ENCODE results near the gene PTH2.

Gene PTH2

DNA sequence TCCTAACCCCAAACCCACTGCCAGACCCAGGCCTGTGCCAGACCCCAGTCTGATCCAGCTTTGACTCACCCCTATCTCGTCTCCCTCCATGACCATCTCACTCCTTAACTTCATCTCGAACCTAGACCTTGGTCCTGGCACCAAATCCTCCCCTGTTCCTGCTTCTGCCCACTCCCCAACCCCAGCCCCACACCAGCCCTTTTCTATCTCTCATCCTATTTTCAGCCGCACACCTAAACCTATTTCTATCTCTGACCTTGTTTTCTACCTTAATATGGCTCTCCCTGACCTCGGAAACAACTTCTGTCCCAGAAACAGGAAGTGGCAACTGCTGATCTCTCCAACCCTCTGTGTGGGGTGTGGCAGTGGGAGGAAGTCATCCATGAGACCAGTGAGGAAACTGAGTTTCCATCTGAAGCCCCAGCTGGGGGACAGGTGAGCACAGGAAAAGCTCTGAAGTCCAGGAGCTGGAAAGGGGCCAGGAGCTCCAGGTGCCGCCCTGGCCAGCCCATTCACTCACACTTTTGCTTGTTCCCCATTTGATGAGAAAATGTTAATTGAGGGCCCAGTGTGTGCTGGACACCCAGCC is 13.7 kb downstream of the PTH2 start:
- DNase-seq (ENCODE audit: low spot score) = peak; percentile 4

DNA sequence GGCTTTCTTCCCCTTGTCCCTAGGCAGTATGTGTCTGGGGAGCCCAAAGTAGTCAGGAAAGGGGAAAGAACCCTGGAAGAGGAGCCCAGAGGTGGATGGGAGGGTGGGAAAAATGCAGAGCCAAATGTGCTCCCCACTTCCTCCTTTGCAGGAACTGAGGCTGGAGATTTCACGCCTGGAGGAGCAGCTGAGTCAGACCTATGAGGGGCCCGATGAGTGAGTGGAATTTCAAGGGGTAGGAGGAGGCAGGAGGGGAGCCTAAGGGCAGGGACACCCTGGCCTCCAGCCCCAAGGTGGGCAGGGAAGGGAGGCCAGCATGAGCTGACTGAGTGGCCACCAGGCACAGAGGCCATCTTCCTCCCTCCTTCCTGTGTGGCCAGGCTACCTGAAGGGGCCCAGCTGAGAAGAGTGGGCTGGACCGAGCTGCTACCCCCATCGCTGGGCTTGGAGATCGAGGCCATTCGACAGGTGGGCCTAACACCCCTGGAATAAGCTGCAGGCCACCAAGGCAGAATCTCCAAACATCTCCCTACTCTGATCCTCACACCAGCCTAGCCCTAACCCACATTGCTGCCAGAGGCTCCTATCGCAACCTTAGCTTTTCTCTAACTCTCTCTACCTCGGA is 14.3 kb downstream of the PTH2 start:
- DNase-seq (ENCODE audit: low spot score) = peak; percentile 8

DNA sequence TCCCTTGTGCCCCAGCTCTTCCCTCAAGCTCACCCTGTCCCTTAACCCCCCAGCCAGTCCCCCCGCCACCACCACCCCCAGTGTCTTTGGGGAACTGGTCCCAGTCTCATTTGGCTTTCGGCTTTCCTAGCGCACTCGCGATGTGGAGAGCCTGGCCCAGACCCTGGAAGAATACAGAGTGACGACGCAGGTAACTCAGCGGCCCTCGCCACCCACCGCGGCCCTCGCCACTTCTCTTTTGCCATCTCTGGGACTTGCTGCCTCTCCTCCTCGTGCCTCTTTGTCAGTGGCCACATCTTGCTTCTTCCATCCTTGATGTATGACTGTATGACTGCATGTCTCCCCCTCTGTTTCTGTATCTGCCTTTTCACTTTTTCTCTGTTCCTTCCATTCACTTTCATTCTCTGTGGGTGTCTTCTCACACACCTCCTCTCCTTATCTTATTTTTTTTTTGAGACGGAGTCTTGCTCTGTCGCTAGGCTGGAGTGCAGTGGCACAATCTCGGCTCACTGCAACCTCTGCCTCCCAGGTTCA is 15.7 kb downstream of the PTH2 start:
- no peak for DNase-seq (ENCODE audit: low spot score)

DNA sequence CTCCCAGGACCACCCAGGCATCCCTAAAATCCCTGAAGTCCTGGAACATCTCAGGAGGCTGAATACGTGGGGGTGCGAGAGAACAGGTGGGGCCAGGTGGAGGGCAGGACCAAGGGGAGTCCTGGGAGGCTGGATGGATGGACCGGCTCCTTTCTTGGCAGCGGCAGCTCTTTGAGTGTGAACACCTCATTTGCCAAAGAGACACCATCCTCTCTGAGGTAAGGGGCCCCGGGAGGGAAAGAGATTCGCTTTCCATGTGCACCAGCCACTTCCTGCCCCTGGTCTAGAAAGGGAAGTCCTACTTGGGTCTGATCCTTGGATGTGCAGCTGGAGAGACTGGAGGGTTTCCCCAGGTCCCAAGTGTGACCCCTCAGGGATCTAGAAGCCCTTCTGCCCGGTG is 16.2 kb downstream of the PTH2 start:
- peak; percentile 3 for DNase-seq (ENCODE audit: low spot score)

DNA sequence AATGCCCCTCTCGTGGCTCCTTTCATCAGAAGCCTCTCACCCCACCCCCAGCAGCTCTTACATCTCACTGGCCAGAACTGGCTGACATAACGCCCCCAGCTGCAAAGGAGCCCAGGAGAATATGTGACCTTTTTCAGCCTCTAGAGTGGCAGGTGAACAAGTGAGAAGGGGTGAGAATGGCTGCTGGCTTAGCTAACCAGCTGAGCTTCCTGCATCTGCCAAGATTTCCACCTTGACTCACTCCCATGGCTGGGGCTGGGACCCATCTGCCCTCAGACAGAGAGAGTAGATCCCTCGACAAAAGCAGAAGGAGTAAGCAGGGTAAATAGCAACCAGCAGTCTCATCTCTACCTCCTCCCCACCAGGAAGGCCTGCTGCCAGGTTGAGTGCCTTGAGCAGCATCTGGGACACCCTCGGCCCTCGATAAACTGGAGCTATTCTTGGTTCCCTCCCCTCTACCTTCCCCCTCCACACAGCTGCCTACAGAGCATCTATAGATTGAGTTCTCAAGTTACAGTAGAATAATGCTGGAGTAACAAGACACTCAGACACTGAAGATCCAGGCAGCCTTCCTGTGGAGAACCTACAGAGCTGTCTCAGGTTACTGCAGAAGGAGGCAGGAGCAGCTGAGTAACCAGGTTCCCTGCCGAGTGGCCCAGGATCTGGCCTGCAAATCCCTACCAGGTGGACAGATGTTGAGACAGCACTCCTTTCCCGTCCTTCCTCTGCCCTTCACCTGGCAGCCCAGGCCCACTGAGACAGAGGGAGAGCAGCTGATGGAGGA is 19.6 kb downstream of the PTH2 start:
- peak; percentile 78 for DNase-seq (ENCODE audit: low spot score)

DNA sequence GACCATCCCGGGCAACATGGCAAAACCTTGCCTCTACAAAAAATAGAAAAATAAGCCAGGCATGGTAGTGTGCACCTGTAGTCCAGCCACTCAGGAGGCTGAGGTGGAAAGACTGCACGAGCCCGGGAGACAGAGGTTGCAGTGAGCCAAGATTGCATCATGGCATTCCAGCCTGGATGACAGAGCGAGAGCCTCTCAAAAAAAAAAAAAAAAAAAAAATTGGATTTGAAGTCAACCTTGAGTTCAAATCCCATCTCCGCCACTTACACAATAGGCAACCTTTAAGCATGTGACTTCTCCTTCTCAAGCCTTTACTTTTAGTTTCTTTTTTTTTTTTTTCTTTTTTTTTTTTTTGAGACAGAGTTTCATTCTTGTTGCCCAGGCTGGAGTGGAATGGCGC is 23.2 kb downstream of the PTH2 start:
- no peak for DNase-seq (ENCODE audit: low spot score)

DNA sequence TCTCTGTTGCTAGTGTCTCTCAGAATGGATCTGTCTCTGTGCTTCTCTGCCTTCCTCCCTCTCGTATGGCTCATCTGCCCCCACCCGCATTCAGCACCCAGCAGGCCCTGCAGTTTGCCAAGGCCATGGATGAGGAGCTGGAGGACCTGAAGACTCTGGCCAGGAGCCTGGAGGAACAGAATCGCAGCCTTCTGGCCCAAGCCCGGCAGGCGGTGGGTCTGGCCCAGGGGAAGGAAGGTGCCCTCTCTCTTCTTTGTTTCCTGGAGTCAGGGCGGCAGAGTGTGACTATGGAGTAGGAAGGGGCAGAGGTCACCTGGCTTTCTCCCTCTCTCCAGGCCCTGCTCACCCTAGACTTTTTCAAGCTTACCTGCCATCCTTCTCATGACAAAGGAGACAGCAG is 24.3 kb downstream of the PTH2 start:
- peak; percentile 5 for DNase-seq (ENCODE audit: low spot score)

DNA sequence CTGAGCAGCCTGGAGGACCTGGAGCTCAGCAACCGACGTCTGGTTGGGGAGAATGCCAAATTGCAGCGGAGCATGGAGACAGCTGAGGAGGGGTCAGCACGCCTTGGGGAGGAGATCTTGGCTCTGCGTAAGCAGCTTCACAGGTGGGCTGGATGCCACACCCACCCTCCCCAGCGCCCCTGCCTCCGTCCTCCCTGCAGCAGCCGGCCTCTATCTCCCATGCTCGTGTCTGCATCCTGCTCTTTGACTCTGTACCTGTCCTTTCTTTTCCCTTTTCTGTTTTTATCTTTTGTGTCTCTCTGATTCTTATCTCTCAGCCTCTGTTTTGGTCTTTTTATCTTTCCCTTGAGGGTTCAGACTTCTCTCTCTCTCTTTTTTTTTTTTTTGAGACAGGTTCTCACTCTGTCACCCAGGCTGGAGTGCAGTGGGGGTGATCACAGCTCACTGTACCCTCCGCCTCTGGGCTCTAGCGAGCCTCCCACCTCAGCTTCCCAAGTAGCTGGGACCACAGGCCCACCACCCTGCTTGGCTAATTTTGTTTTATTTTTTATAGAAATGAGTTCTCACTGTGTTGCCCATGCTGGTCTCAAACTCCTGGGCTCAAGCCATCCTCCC is 25.1 kb downstream of the PTH2 start:
- DNase-seq (ENCODE audit: low spot score) = peak; percentile 7

DNA sequence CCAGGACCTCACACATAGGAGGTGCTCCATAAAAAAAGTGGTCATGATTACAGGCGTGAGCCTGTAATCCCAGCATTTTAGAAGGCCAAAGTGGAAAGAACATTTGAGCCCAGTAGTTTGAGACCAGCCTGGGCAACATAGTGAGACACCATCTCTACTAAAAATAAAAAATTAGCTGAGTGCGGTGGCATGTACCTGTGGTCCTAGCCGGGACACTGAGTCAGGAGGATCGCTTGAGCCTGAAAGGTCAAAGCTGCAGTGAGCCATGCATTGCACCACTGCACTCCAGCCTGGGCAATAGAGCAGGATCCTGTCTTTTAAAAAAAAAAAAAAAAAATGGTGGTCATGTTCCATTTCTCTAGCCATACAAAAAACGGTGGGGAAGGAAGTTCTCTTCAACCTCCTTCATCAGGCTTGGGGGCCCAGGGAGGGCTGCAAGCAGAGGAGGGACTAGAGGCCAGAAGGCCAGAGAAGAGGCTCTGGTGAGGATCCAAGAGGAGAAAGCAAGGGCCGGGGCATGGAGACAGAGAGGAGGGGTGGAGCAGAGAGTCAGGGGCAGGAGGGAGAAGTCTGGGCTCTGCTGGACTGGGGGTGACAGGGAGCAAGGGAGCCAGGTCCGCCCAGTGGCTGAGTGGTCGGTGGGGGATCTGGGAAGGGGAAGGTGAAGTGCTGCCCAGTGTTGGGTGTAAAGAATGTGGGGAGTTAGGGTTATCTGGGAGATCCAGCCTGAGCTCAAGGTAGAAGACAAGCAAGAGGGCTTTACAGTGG is 26.3 kb downstream of the PTH2 start:
- peak; percentile 4 for DNase-seq (ENCODE audit: low spot score)

DNA sequence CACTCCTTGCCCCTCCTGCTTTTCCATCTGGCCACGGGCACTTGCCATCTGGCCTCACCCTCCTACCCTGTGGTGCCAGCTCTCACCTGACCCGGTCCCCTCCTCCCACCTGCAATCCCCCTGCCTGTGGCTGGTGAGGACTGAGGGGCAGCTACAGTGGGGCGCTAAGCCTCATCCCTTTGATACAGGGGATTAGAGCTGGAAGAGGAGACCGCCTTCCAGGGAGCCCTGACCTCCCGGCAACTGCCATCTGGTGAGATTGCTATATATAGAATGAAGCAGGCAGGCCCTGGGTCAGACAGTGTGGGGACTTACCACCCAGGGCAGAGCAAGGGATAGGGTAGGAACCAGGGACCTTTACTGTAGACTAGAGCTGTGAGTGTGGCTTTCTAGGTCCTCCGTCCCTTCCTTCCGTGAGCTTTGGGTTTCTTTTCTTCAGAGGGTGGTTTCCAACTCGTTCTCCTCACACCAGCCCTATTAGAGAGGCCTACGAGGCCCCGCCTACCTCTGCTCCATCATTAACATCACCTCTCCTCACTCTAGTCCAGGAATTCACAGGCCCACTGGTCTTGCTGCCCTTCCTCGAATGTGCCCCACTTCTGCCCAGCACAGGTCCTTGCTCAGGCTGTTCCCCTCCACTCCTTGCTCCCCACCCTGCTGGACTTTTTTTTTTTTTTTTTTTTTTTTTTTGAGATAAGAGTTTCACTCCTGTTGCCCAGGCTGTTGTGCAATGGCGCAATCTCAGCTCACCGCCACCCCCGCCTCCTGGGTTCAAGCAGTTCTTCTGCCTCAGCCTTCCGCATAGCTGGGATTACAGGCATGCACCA is 27.4 kb downstream of the PTH2 start:
- DNase-seq (ENCODE audit: low spot score) = peak; percentile 14

DNA sequence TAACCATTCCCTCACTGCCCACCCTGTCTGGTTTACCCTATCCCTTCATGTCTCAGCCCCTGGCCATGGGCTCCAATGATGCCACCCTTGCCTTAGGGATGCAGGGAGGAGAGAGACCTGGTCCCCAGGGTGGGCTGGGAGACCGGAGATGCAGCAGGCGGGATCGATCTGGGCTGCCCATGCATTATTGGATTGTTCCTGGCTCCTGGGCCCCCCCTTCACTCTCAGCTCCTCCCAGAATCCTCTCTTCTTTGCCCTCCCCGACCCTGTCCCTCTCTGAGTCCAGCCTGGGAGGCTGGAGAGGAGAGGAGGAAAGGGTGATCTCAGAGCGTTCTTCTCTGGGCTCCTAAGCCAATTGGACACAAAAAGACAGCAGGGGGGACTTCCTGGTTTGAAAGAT is 29.4 kb downstream of the PTH2 start:
- DNase-seq (ENCODE audit: low spot score) = no peak

DNA sequence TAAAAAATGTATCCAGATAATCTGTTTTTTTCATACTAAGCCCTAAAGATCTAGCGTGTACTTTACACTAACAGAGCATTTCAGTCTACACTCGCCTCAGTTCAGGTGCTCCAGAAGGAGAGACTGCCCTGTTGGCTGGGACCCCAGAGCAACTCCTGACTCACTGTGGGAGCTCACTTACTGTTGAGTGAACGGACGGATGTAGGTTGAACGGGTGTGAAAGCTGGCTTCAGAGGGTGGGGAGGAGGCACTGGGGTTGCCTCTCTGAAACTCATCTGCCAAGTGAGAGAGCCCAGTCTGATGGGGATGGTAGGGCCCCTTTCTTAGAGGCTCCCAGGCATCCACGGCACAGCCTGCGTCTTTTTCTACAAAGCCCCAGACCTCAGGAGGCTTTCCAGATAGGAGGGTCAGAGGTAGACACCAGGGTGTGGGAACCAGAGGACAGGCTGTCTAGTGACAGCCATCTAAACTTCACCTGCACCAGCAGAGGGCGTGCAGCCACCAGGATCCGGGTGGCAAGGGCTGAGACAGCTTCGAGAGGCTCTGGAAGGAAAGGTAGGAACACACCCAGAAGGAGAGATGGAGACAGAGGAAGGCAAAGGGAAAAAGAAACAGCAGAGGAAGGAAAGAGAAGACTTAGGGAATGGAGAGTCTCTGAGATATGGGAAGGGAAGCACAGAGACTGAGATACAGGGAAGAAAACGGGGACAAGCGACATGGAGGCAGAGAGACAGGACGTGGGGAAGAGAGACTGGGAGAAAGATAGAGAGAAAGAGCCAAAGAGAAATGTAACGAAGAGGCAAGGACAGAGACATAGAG is 31.5 kb downstream of the PTH2 start:
- peak; percentile 89 for DNase-seq (ENCODE audit: low spot score)

DNA sequence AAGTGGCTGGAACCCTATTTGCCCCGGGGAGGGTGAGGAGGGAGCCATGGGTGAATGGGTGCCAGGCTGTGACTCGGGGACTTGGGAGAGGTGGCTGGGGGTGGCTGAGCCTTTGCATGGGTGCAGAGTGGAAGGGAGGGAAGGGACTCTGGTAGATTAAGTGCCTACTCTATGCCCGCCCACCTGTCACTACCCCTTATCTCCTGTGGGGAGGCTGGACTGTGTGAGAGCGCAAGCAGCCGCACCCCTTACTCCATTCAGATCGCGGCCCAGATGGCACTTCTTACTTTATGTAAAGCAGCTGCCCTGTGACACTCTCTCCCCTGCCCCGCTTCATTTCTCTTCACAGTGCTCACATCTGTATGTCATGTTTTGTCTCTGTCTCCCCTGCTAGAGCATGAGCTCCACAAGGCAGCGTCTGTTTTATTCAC is 32.3 kb downstream of the PTH2 start:
- no peak for DNase-seq (ENCODE audit: low spot score)

DNA sequence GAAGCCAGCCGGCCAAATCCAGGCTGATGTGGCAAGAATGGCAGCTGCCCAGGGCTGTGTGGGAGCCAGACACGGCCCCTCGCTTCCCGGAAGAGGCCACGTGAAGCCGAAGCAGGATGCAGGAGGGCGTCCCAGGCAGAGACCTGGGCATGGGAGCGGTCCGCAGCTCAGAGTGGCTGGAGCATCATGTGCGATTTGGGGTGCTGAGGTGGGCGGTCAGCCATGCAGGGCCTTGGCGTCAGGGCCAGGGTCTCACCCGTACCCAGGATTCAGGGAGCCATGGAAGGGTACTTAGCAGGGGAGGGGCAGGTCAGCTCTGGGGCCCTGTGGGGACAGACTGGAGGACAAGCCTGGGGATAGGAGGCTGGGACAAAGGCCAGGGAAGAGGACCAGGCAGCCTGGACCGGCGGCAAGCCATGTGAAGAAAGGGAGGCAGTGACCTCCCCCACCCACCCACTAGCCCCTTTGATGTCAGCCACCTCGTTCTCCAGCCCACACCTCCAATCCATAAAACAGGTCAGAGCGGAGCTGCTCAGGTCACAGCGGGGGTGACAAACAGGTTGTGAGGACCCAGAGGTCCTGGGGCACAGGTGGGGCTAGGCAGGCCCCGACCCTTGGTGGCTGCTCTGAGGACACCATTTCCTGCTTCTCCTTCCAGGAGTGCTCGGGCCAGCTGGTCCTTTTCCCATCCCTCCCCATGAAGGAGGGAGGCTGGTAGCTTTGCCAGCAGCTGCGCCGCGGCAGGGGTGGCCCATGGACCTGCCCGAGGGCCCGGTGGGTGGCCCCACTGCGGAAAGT is 32.9 kb downstream of the PTH2 start:
- no peak for DNase-seq (ENCODE audit: low spot score)

DNA sequence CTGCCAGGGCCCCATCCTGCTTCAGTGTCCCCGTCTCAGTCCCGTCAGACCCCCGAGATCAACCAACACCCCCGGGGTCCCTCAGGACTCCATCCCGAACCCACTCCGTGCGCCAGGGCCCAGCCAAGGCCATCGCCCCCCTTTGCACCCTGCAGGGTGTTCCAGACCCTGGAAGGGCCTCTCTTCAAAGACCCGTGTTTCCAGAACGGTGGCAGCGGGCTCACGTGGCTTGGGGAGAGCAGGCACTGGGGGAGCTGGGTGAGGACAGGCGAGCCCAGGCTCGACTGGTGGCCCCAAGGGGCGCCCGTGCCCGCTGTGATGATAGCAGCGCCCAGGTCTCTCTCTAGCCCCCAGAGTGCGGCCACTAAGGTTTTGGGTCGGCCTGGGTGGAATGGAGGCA is 33.8 kb downstream of the PTH2 start:
- DNase-seq (ENCODE audit: low spot score) = no peak

DNA sequence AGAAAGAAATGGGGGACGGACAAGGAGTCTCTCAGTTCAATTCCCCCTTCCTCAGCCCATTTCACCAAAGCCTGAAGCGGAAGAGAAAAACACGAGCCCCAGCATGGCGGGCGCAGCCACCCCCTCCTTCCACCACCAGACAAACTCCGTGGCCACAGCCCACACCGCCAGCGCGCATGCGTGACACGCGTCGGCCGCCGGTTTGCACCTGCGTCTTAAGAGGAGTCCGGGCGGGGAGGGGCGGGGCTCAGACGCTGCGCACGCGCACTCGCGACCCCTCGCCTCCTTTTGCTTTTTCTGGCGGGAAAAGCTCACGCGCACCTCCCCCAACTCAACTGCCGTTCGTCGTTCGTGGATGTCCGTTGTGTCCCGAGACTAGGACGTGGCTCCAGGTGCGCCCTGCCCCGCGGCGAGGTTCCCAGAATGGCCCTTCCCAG is 35.3 kb downstream of the PTH2 start, which contains the start of gene KASH5:
TSS of gene KASH5 (plus strand) at position 314 of the 437 bp plus-strand sequence. CDS start 2,635 bp downstream, outside the sequence.
- DNase-seq (ENCODE audit: low spot score) = peak; percentile 48

DNA sequence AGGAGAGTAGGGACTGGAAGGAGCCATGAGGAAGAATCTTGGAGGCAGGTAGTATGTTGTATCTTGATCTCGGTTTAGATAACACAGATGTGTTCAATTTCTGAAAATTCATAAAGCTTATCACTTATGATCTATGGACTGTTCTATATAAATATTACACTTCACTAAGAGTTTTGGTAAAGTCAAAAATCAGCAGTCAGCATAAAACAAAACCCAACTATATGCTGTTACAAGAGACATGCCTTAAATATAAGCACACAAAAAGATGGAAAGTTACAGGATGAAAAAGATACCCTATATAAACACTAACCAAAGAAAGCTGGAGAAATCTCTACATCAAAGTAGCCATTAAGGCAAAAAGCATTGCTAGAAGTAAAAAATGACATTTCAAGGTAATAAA is 39.6 kb downstream of the PTH2 start:
- DNase-seq (ENCODE audit: low spot score) = no peak

DNA sequence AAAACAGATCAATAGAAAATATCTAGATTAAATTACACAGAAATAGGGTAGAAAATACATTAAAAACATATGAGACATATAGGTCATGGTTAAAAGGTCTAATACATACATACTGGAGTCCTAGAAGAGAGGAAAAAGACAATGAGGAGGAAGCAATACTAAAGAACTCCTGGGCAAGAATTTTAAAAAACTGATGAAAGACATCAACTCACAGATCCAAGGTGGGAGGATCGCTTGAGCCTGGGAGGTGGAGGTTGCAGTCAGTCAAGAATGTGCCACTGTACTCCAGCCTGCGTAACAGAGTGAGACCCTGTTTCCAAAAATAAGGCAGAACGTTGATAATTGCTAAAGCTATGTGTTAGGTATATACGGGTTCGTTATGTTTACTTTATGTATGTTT is 40.6 kb downstream of the PTH2 start:
- DNase-seq (ENCODE audit: low spot score) = no peak

DNA sequence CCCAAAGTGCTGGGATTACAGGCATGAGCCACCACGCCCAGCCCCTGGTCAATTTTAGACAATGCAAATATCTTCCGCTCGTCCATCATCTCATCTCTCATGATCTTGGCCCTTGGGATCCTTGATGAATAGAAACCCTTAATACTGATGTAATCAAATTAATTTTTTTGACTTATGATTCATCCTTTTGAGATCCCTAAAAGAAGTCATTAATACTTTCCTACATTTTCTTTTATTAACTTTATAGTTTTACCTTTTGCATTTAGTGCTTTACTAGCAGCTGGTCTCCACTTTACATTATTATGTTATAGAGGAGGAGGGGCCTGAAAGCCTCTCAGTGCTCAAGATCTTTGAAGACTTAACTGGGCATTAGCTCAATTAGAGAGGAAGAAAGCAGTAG is 42.9 kb downstream of the PTH2 start:
- no peak for DNase-seq (ENCODE audit: low spot score)
